Cardiac muscle cell (in vitro differentiated cells and primary cell): Measurements from ENCODE around the gene ATG13. TPM values are rescaled to one million over a fixed set of nuclear protein-coding genes. Genes with fewer than 3 reads are reported as not detected.

Experiments used
- DNase-seq, 2 donors: peaks; one replicate each; pipeline versions ENCODE4 v3.0.0 to v3.0.0-alpha.2; 2010 to 2017; ENCODE audit warnings: low read depth in 1 of 2, low spot score in 1 of 2
- H3K27ac ChIP-seq: fragments of 200-600 bp; sonication (generic); 2 replicates; pipeline ENCODE4 v1.5.1; 2016
- H3K27me3 ChIP-seq: fragments of 200-600 bp; sonication (generic); 2 replicates; pipeline ENCODE4 v1.6.0; 2016; ENCODE audit warnings: control low read depth
- H3K36me3 ChIP-seq: fragments of 200-600 bp; sonication (generic); 2 replicates; pipeline ENCODE4 v1.5.1; 2016; ENCODE audit warnings: control low read depth
- H3K4me1 ChIP-seq: fragments of 200-600 bp; sonication (generic); 2 replicates; pipeline ENCODE4 v1.8.1; 2017; ENCODE audit warnings: low read depth, mild to moderate bottlenecking, mixed run types
- H3K4me3 ChIP-seq: fragments of 200-600 bp; sonication (generic); 2 replicates; pipeline ENCODE4 v1.5.1; 2016; ENCODE audit warnings: mild to moderate bottlenecking
- H3K9me3 ChIP-seq: fragments of 200-600 bp; sonication (generic); 2 replicates; pipeline ENCODE4 v1.5.1; 2017; ENCODE audit warnings: low read depth, mild to moderate bottlenecking, control low read depth
- polyA plus RNA-seq: library from polyadenylated mRNA; unstranded; fragments of >200 nt; fragmentation: Nextera tagmentation; extraction: Ambion mirVana; gene quantifications from 2 replicates; pipeline ENCODE4 v1.2.1, GENCODE V29; 2016
- total RNA-seq: library from RNA; depleted of rRNA; stranded (reverse); fragments of >200 nt; gene quantifications from 2 replicates; pipeline ENCODE4 v1.2.3, GENCODE V29; 2016
- TF ChIP-seq, protein P1 (sequence below): IDR thresholded peaks from 2 replicates; pipeline ENCODE4 v1.5.1; 2012; ENCODE audit warnings: low read depth, mild to moderate bottlenecking, low read length

Gene ATG13
- total and polyA plus RNA-seq, 2 experiments from 2014 or later: 56.8 to 78.5 TPM

DNA sequence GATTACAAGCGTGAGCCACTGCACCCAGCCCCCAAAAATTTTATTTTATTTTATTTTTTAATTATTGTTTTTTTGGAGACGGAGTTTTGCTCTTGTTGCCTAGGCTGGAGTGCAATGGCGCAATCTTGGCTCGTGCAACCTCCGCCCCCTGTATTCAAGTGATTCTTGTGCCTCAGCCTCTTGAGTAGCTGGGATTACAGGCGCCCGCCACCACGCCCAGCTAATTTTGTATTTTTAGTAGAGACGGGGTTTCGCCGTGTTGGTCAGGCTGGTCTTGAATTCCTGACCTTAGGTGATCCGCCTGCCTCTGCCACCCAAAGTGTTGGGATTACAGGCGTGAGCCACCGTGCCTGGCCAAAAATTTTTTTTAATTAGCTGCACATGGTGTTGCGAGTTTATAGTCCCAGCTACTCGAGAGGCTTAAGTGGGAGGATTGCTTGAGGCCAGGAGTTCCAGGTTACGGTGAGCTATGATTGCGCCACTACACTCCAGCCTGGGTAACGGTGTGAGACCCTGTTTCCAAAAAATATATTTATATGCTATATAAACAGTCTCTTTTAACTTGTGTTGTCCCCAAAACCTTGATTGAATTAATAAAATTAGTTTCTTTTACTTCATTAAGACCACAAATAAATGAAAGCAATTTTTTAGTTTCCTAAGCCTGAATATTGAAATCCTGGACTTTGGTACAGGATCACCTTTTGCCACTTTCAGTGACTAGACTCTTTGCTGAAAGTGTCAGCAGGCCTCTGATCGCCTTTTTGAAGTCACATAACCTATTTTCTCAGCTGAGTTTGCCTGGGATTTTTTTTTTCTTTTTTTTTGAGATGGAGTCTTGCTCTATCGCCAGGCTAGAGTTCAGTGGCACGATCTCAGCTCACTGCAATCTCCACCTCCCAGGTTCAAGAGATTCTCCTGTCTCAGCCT lies 16.2 kb downstream of the ATG13 start:
- TF ChIP-seq, protein P1, sequence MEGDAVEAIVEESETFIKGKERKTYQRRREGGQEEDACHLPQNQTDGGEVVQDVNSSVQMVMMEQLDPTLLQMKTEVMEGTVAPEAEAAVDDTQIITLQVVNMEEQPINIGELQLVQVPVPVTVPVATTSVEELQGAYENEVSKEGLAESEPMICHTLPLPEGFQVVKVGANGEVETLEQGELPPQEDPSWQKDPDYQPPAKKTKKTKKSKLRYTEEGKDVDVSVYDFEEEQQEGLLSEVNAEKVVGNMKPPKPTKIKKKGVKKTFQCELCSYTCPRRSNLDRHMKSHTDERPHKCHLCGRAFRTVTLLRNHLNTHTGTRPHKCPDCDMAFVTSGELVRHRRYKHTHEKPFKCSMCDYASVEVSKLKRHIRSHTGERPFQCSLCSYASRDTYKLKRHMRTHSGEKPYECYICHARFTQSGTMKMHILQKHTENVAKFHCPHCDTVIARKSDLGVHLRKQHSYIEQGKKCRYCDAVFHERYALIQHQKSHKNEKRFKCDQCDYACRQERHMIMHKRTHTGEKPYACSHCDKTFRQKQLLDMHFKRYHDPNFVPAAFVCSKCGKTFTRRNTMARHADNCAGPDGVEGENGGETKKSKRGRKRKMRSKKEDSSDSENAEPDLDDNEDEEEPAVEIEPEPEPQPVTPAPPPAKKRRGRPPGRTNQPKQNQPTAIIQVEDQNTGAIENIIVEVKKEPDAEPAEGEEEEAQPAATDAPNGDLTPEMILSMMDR: no peak
- no peak for DNase-seq
- Histone ChIP-seq H3K4me3 (no peak overlapping the region), H3K4me1 (no peaks in the 10 kb centered on the region), H3K36me3 (no peaks in the 10 kb centered on the region), H3K27ac (no peak overlapping the region), H3K27me3 (no peaks in the 10 kb centered on the region), H3K9me3 (no peaks in the 10 kb centered on the region)

DNA sequence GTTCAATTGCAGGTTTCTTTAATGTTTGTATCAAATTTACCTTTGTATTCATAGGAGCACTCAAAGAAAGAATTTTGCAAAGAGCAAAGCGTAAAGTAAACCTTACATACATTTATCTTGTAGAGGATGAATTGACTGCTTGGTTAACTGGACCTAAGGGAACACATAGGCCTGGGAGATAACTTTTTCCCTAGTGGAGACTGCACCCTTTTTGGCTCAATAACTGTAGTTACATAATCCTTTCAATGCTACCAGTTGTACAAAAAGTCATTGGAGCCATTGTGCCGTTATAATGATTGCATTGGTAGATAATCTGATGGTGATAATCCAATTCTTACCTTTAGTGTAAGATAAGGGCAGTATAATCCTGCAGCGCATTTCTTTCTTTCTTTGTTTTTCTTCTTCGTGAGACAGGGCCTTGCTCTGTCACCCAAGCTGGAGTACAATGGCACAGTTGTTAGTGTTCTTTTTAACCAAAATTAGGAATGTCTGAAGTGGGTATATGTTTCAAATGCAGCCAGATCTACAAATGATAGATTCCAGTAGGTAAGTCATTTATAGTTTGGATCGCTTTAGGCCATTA lies 18.3 kb downstream of the ATG13 start:
- Histone ChIP-seq H3K4me1 (no peaks in the 10 kb centered on the region), H3K27me3 (no peaks in the 10 kb centered on the region), H3K9me3 (no peaks in the 10 kb centered on the region), H3K27ac (no peak overlapping the region), H3K36me3 (no peaks in the 10 kb centered on the region), H3K4me3 (no peak overlapping the region)
- DNase-seq: no peak
- TF ChIP-seq, protein P1: no peak

- H3K9me3 ChIP-seq: no peaks in the 10 kb centered on the region
- H3K27ac ChIP-seq: no peak overlapping the region
- no peak for DNase-seq
- H3K36me3 ChIP-seq: no peaks in the 10 kb centered on the region
- no peaks in the 10 kb centered on the region for H3K27me3 ChIP-seq
- H3K4me1 ChIP-seq: no peaks in the 10 kb centered on the region
- TF ChIP-seq, protein P1: no peak
- no peak overlapping the region for H3K4me3 ChIP-seq
Observed at GRCh38 chr11:46637546-46637945, 20.2 kb downstream of the ATG13 start.

GRCh38 chr11:46639197-46639839 lies 22.0 kb downstream of the ATG13 start:
- no peaks in the 10 kb centered on the region for H3K27me3 ChIP-seq
- no peak overlapping the region for H3K27ac ChIP-seq
- DNase-seq: peak in 1 of 2 donors; percentile 51
- no peak overlapping the region for H3K4me3 ChIP-seq
- no peaks in the 10 kb centered on the region for H3K36me3 ChIP-seq
- H3K9me3 ChIP-seq: no peaks in the 10 kb centered on the region
- TF ChIP-seq, protein P1: no peak
- no peaks in the 10 kb centered on the region for H3K4me1 ChIP-seq

- TF ChIP-seq, protein P1: no peak
- no peak overlapping the region for H3K27ac ChIP-seq
Observed at GRCh38 chr11:46640036-46640788, 22.9 kb downstream of the ATG13 start.

More at GRCh38 chr11:46640036-46640788, 22.9 kb downstream of the ATG13 start:
- H3K4me1 ChIP-seq: no peaks in the 10 kb centered on the region
- peaks cover 3% of the 10 kb centered on the region for H3K36me3 ChIP-seq
- no peak overlapping the region for H3K4me3 ChIP-seq
- H3K27me3 ChIP-seq: no peaks in the 10 kb centered on the region
- no peaks in the 10 kb centered on the region for H3K9me3 ChIP-seq
- DNase-seq: no peak
